IPS-20b (cell line): ENCODE data around the gene ORC5.
"Not testable (repeated sequence)": the region's sequence is repeated elsewhere in the genome, so short reads cannot be mapped to it uniquely, and the experiment has no call there.

ENCODE experiments used
- H3K27ac ChIP-seq: one replicate; pipeline ENCODE4 v1.5.1; 2013; ENCODE audit warnings: low read length
- H3K27me3 ChIP-seq: 2 replicates; pipeline ENCODE4 v1.6.1; 2013; ENCODE audit warnings: mild to moderate bottlenecking, low read length, inconsistent platforms; ENCODE audit not compliant: insufficient read depth
- H3K36me3 ChIP-seq: 2 replicates; pipeline ENCODE4 v1.6.1; 2013; ENCODE audit warnings: low read depth, mild to moderate bottlenecking, inconsistent platforms, low read length, moderate library complexity; ENCODE audit not compliant: insufficient read depth
- H3K4me1 ChIP-seq: 2 replicates; pipeline ENCODE4 v1.6.1; 2013; ENCODE audit warnings: mild to moderate bottlenecking, control low read depth, inconsistent platforms, low read length, moderate library complexity; ENCODE audit not compliant: insufficient read depth
- H3K4me3 ChIP-seq: 2 replicates; pipeline ENCODE4 v1.5.1; 2013; ENCODE audit warnings: mild to moderate bottlenecking, low read length, inconsistent platforms
- H3K9ac ChIP-seq: 2 replicates; pipeline ENCODE4 v1.6.1; 2013; ENCODE audit warnings: low read depth, mild to moderate bottlenecking, inconsistent platforms, low read length, moderate library complexity
- H3K9me3 ChIP-seq: 2 replicates; pipeline ENCODE4 v1.6.1; 2013; ENCODE audit warnings: mild to moderate bottlenecking, low read depth, low read length, inconsistent platforms; ENCODE audit not compliant: insufficient read depth

Gene ORC5

DNA sequence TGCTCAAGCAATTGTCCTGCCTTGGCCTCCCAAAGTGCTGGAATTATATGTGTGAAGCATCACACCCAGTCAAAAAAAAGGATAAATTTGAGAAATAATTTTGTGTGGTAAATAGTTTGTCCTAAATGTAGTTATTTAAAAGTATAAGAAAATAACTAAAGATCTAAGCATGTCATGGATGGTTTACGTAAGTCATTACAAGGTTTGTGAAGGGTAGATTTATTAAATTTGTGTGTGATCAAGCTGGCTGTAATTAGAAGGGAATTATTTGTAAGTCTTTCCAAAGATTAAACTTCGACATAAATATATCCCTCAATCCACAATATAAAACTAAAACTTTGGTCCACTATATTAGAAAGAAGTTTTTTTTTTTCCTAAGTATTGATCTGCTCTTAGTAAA is 28.6 kb downstream of the ORC5 start:
- no peak overlapping the region for H3K27ac ChIP-seq
- no peaks in the 10 kb centered on the region for H3K27me3 ChIP-seq
- H3K4me3 ChIP-seq, result no peak overlapping the region
- no peak overlapping the region for H3K9ac ChIP-seq
- H3K4me1 ChIP-seq, result peaks cover 14% of the 10 kb centered on the region; the same call in 1 of the 2 replicates
- peaks cover 59% of the 10 kb centered on the region for H3K36me3 ChIP-seq
- H3K9me3 ChIP-seq, result peaks cover 41% of the 10 kb centered on the region

DNA sequence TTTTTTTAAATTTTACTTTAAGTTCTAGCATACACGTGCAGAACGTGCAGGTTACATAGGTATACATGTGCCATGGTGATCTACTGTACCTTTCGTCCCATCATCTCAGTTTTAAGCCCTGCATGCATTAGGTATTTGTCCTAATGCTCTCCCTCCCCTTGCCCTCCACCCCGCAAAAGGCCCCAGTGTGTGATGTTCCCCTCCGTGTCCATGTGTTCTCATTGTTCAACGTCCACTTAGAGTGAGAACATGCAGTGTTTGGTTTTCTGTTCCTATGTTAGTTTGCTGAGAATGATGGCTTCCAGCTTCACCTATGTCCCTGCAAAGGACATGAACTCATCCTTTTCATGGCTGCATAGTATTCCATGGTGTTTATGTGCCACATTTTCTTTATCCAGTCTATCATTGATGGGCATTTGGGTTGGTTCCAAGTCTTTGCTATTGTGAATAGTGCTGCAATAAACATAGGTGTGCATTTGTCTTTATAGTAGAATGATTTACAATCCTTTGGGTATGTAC is 30.2 kb downstream of the ORC5 start:
- H3K9ac ChIP-seq, H3K27me3 ChIP-seq, H3K27ac ChIP-seq, H3K4me3 ChIP-seq: not testable (repeated sequence)
- peaks cover 14% of the 10 kb centered on the region; the same call in 1 of the 2 replicates for H3K4me1 ChIP-seq
- H3K9me3 ChIP-seq, result peaks cover 41% of the 10 kb centered on the region
- peaks cover 43% of the 10 kb centered on the region for H3K36me3 ChIP-seq

DNA sequence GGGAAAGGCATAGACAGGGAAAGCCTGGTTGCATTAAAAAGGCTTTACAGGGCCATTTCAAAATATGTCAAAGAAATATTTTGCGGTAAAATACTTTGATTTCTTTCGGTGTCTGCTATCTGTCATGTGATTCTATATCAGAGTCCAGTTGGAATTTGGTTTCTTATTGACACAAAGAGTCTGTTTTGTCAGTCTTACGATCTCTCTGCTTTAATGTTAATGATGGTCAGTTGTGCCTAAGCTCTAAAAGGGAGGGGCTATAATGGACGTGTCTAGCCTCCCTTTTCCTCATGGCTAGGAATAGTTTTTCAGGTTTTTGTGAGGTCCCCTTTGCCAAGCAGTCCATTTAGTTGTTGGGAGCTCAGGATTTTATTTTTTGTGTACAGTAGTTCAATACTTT is 31.5 kb downstream of the ORC5 start:
- H3K4me1 ChIP-seq, result peaks cover 14% of the 10 kb centered on the region; the same call in 1 of the 2 replicates
- no peaks in the 10 kb centered on the region for H3K27me3 ChIP-seq
- peaks cover 30% of the 10 kb centered on the region for H3K9me3 ChIP-seq
- peaks cover 32% of the 10 kb centered on the region; the same call in 1 of the 2 replicates for H3K36me3 ChIP-seq
- no peak overlapping the region for H3K4me3 ChIP-seq
- no peak overlapping the region for H3K27ac ChIP-seq
- no peak overlapping the region for H3K9ac ChIP-seq

DNA sequence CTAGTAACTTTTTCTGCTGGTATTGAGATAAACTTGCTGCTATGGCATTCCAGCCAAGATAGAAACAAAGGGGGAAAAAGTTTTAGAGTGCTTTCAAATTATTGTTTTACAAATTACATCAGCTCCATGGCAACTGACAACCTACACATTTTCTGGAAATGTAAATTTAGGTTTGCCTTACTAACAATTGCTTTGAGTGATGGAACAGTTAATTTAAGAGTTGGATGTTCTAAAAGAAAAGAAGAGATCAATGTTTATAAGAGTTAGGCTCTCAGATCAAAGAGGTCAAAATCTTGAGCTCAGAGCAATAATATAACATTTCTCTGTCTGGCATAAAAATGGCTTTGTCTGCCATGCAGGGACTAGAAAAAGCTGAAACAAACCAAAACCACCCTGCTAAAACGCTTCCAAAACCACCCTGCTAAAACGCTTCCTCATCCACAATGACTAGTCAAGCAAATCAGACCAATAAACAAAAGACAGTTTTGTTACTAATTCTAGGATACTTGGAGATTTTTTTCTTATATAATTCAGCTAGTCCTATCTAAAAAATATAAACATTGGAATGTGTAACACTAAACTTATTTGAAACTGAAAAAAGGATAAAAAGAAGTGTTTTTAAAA is 32.3 kb downstream of the ORC5 start:
- no peak overlapping the region for H3K27ac ChIP-seq

DNA sequence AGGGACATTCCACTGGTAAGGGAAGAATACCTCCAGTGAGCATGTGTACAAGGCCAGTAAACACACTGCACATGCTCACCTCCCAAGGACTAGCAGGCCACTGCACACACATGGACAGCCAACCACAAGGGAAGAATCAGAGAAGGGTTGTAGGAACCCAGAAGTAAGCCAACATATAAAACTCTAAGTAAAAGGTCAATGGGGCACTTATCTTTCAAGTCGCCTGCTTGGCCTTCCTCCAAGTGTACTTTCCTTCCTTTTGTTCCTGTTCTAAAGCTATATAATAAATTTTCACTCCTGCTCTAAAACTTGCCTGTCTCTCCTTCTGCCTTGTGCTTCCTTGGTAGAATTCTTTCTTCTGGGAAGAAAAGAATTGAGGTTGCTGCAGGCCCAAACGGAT is 33.0 kb downstream of the ORC5 start:
- Histone ChIP-seq H3K4me1 (peaks cover 14% of the 10 kb centered on the region; the same call in 1 of the 2 replicates), H3K4me3 (no peak overlapping the region; the same call in 1 of the 2 replicates), H3K9ac (peak overlapping the region; percentile 16; the same call in 1 of the 2 replicates), H3K27me3 (no peaks in the 10 kb centered on the region), H3K36me3 (peaks cover 23% of the 10 kb centered on the region), H3K9me3 (peaks cover 15% of the 10 kb centered on the region), H3K27ac (no peak overlapping the region)

More for the DNA sequence above, 32.3 kb downstream of the ORC5 start:
- Histone ChIP-seq H3K4me1 (peaks cover 14% of the 10 kb centered on the region; the same call in 1 of the 2 replicates), H3K36me3 (peaks cover 29% of the 10 kb centered on the region), H3K4me3 (peak overlapping the region; percentile 46), H3K9me3 (peaks cover 22% of the 10 kb centered on the region), H3K27me3 (no peaks in the 10 kb centered on the region), H3K9ac (peak overlapping the region; percentile 16; the same call in 1 of the 2 replicates)

DNA sequence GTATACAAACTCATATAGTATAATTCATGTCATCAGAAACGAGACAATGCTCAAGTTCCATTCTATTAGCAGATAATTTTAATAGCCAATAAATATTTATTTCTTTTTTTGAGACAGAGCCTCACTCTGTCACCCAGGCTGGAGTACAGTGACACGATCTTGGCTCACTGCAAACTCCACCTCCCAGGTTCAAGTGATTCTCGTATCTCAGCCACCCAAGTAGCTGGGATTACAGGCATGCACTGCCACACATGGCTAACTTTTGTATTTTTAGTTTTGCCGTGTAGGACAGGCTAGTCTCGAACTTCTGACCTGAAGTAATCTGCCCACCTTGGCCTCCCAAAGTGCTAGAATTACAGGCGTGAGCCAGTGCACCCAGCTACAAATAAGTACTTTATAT is 45.7 kb downstream of the ORC5 start:
- H3K36me3 ChIP-seq, result peaks cover 52% of the 10 kb centered on the region
- H3K4me1 ChIP-seq, result no peaks in the 10 kb centered on the region
- no peak overlapping the region for H3K27ac ChIP-seq
- no peaks in the 10 kb centered on the region for H3K27me3 ChIP-seq
- H3K4me3 ChIP-seq, result no peak overlapping the region
- no peaks in the 10 kb centered on the region for H3K9me3 ChIP-seq
- H3K9ac ChIP-seq, result no peak overlapping the region

DNA sequence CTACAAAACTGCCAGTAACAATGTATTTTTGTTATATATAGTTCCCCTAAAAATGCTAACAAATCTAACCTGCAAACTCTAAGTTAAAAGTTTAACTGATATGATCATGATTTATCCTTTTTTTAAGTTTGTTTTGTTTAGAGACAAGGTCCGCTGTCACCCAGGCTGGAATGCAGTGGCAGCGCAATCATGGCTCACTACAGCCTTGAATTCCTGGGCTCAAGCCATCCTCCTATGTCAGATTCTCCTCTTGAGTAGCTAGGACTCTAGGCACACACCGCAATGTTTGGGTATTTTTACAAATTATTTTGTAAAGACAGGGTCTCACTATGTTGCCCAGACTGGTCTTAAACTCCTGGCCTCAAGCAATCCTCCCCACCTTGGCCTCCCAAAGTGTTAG is 46.6 kb downstream of the ORC5 start:
- Histone ChIP-seq H3K9ac (no peak overlapping the region), H3K27ac (no peak overlapping the region), H3K27me3 (no peaks in the 10 kb centered on the region), H3K4me3 (no peak overlapping the region), H3K36me3 (peaks cover 44% of the 10 kb centered on the region), H3K9me3 (no peaks in the 10 kb centered on the region), H3K4me1 (no peaks in the 10 kb centered on the region)

DNA sequence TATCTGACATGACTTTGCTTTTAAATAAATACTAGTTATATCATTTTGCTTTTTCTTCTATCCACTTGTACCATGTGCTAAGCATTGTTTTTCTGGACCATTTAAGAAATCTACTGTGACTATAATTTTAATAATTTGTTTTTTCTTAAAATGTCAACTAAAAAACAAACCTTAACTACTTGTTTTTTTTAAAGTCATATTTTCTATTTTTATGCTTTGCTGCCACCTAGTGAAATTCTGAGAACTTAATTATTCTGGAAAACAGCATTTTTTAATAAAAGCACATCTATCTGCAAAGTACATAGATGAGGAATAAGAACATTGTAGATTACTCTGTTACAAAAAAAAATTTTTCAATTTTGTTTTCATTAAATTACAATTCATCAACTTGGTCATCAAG is 47.4 kb downstream of the ORC5 start:
- H3K4me1 ChIP-seq, result no peaks in the 10 kb centered on the region
- H3K4me3 ChIP-seq, result no peak overlapping the region
- H3K9ac ChIP-seq, result no peak overlapping the region
- no peaks in the 10 kb centered on the region for H3K27me3 ChIP-seq
- peaks cover 40% of the 10 kb centered on the region for H3K36me3 ChIP-seq
- no peaks in the 10 kb centered on the region for H3K9me3 ChIP-seq
- H3K27ac ChIP-seq, result no peak overlapping the region

DNA sequence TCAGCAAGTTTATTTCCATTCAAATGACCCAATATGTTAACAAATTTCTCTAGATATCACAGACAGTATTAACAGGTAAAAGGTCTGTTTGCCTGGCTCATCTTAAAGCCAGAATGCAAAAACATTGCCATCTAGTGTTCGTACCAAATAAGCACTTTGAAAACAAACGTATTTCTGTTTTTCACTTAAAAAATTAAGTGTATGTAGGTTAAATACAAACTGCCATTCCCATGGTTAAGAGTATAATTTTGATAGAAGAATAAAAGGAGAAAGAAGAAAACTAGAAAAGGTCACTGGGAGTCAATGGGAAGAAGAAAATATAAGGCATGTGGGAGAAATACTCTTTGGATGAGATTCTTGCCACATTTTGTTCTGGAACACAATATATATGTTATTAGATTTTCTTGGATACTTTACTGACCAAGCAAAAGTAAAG is 51.0 kb downstream of the ORC5 start:
- Histone ChIP-seq H3K36me3 (peaks cover 22% of the 10 kb centered on the region), H3K27ac (no peak overlapping the region), H3K4me3 (no peak overlapping the region), H3K27me3 (no peaks in the 10 kb centered on the region), H3K9me3 (no peaks in the 10 kb centered on the region), H3K4me1 (no peaks in the 10 kb centered on the region), H3K9ac (no peak overlapping the region)

DNA sequence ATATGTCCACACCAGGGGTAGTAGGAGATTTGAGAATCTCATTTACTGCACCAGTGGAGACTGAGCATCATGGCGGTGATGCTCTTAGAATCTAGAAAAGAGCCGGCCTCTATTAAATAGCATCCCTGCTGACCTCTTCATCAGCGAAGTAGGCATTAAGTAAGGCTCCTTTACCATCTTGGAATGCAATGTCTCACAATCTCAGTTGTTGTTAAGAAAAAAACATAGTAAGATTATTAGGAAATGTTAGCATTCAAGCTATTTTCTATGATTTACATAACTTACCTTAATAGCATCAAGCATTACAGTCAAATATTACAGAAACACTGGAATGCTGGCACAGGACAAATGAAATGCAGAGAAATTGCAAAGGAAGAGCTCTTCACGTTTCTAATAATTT is 54.5 kb downstream of the ORC5 start:
- Histone ChIP-seq H3K4me3 (no peak overlapping the region), H3K27me3 (no peaks in the 10 kb centered on the region), H3K4me1 (no peaks in the 10 kb centered on the region), H3K9ac (no peak overlapping the region), H3K9me3 (no peaks in the 10 kb centered on the region), H3K36me3 (0 out of 2 replicates have a peak, but pooled peaks cover 6% of the 10 kb centered on the region), H3K27ac (no peak overlapping the region)

DNA sequence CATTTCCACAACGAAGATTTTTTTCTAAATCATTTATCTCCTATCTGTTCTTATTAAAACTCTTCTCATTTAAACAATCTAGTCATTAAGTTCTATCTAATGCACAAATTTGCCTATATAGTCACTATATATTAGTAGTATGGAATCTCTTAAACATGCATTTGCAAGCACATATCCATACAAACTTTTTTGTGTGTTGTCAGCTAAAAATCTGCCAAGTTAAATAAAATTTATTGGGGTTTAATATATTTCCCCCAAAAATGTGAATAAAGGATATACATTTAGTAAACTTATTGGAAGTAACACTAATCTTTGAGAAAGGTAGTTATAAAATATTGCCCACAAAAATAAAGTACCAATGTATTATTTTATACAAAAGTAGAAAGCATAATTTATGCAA is 55.3 kb downstream of the ORC5 start:
- Histone ChIP-seq H3K4me1 (no peaks in the 10 kb centered on the region), H3K27me3 (no peaks in the 10 kb centered on the region), H3K36me3 (0 out of 2 replicates have a peak, but pooled peaks cover 6% of the 10 kb centered on the region), H3K9ac (no peak overlapping the region), H3K4me3 (no peak overlapping the region), H3K9me3 (no peaks in the 10 kb centered on the region), H3K27ac (no peak overlapping the region)

DNA sequence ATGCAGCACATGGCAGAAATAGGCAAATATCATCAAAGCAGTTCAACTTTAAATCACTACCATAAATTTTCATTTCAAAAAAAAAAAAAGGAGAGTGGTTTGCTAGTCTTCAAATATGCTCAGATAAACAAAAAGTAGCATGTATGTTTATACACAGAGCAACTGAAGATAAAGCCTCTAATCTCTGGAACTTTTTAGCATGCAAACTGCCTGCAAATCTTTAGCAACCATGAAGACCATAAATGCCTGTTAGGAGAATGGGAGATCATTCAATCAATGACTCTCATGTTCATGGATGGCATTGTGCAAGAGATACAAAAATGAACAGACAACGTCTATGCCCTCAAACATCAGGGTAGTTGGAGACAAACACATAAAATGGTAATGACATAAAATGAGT is 57.3 kb downstream of the ORC5 start:
- no peaks in the 10 kb centered on the region for H3K9me3 ChIP-seq
- H3K36me3 ChIP-seq, result peaks cover 6% of the 10 kb centered on the region; the same call in 1 of the 2 replicates
- no peak overlapping the region for H3K9ac ChIP-seq
- no peaks in the 10 kb centered on the region for H3K27me3 ChIP-seq
- no peak overlapping the region for H3K27ac ChIP-seq
- no peak overlapping the region for H3K4me3 ChIP-seq
- no peaks in the 10 kb centered on the region for H3K4me1 ChIP-seq
